ENCODE results near the gene TPM3.

DNA sequence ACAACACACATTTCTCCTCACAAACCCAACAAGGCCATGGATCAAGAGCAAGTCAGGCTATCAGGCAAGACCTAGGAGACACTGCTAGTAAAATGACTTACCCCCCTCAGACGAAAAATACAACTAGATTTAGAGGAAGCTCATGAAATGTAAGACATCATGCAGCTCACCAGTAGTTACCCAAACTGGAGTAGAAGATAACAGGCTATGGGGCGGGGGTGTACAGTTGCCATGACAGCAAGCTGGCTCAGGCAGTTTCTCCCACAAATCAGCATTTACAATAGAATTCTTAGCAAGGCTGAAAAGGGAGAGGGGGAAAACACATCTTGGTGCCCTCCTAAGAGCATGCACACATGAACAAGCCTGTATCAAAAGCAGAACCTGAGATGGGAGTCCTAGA is 13.9 kb downstream of the TPM3 start:
- TF ChIP-seq, protein P1, sequence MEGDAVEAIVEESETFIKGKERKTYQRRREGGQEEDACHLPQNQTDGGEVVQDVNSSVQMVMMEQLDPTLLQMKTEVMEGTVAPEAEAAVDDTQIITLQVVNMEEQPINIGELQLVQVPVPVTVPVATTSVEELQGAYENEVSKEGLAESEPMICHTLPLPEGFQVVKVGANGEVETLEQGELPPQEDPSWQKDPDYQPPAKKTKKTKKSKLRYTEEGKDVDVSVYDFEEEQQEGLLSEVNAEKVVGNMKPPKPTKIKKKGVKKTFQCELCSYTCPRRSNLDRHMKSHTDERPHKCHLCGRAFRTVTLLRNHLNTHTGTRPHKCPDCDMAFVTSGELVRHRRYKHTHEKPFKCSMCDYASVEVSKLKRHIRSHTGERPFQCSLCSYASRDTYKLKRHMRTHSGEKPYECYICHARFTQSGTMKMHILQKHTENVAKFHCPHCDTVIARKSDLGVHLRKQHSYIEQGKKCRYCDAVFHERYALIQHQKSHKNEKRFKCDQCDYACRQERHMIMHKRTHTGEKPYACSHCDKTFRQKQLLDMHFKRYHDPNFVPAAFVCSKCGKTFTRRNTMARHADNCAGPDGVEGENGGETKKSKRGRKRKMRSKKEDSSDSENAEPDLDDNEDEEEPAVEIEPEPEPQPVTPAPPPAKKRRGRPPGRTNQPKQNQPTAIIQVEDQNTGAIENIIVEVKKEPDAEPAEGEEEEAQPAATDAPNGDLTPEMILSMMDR (IDR thresholded peaks at IDR 0.05): no peak
- no peak for TF ChIP-seq POLR2A (IDR thresholded peaks at IDR 0.05)

All from transverse colon (tissue), 3 donors.